ENCODE results near the gene C1QTNF9. TPM values are rescaled to one million over a fixed set of nuclear protein-coding genes. Genes with fewer than 3 reads are reported as not detected.

Gene C1QTNF9
- total RNA-seq, 4 donors from 2014 or later, result not detected

- Histone ChIP-seq H3K4me1 (no peaks in the 10 kb centered on the region), H3K4me3 (replicated peaks in 1 of 3) (no peak overlapping the region), H3K36me3 (peaks cover 56 to 59% of the 10 kb centered on the region in 2 donors), H3K27me3 (no peaks in the 10 kb centered on the region), H3K9me3 (no peaks in the 10 kb centered on the region), H3K27ac (no peak overlapping the region)
- intact Hi-C loops (cut with DNase I), result no loop called here
- TF ChIP-seq POLR2A (IDR thresholded peaks at IDR 0.05), result no peak
- TF ChIP-seq, protein P1, sequence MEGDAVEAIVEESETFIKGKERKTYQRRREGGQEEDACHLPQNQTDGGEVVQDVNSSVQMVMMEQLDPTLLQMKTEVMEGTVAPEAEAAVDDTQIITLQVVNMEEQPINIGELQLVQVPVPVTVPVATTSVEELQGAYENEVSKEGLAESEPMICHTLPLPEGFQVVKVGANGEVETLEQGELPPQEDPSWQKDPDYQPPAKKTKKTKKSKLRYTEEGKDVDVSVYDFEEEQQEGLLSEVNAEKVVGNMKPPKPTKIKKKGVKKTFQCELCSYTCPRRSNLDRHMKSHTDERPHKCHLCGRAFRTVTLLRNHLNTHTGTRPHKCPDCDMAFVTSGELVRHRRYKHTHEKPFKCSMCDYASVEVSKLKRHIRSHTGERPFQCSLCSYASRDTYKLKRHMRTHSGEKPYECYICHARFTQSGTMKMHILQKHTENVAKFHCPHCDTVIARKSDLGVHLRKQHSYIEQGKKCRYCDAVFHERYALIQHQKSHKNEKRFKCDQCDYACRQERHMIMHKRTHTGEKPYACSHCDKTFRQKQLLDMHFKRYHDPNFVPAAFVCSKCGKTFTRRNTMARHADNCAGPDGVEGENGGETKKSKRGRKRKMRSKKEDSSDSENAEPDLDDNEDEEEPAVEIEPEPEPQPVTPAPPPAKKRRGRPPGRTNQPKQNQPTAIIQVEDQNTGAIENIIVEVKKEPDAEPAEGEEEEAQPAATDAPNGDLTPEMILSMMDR (IDR thresholded peaks at IDR 0.05), result no peak
- WGBS, 2 donors, result 94 to 97% methylated on average over 8 of the region's 8 CpGs
- DNase-seq, result no peak
Measured at GRCh38 chr13:24287748-24288287, 21.6 kb upstream of the C1QTNF9 start.

DNA sequence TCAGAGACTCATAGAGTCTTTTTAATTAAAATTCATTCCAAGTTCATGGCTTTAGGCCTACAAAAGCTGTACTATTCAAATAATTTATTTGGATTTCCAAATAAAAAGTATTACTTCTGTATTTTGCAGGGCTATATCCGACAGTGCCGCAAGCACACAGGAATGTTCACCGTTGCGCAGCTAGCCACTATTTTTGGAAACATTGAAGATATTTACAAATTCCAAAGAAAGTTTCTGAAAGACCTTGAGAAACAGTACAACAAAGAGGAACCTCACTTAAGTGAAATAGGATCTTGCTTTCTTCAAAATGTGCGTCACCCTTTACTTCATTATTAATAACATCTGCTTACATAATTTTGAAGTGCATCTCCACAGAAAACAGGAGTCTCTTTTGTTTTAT is 20.5 kb upstream of the C1QTNF9 start:
- intact Hi-C loops (cut with DNase I), result no loop called here
- Histone ChIP-seq H3K4me3 (replicated peaks in 1 of 3) (no peak overlapping the region), H3K27ac (no peak overlapping the region), H3K36me3 (peaks cover 55 to 59% of the 10 kb centered on the region in 2 donors), H3K4me1 (no peaks in the 10 kb centered on the region), H3K9me3 (no peaks in the 10 kb centered on the region), H3K27me3 (no peaks in the 10 kb centered on the region)
- DNase-seq, result no peak
- TF ChIP-seq POLR2A (IDR thresholded peaks at IDR 0.05), result no peak
- TF ChIP-seq, protein P1 (IDR thresholded peaks at IDR 0.05), result no peak
- WGBS, 2 donors, result 93 to 94% methylated on average over 5 of the region's 5 CpGs

DNA sequence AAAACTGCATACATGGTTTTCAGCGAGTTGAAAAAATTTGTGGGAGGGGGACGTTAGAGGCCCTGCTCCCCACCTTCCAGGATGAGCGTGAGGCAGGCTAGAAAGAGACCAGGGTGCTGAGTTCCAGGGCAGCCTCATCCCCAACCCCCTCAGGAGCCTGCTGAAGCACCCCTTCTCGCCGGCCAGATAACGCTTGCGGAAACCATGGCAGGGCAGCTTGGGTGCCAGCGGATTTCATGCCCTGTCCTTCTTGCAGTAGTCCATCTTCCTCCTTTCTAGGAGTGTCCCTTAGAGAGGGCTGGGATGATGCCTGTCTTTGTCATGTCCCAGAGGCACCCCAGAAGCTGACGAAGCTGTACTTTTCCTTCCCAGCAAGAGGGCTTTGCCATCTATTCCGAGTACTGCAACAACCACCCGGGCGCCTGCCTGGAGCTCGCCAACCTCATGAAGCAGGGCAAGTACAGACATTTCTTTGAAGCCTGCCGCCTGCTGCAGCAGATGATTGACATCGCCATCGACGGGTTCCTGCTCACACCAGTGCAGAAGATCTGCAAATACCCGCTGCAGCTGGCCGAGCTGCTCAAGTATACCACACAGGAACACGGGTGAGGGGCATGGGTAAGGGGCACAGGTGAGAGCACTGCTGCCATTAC is 19.0 kb upstream of the C1QTNF9 start:
- TF ChIP-seq, protein P1 (IDR thresholded peaks at IDR 0.05), result no peak
- no peak for TF ChIP-seq POLR2A (IDR thresholded peaks at IDR 0.05)
- H3K9me3 ChIP-seq, result no peaks in the 10 kb centered on the region
- H3K36me3 ChIP-seq, result peaks cover 61 to 69% of the 10 kb centered on the region in 2 donors
- no peaks in the 10 kb centered on the region for H3K4me1 ChIP-seq
- intact Hi-C loops (cut with DNase I), result no loop called here
- no peak overlapping the region for H3K4me3 ChIP-seq (replicated peaks in 1 of 3)
- no peak for DNase-seq
- H3K27me3 ChIP-seq, result no peaks in the 10 kb centered on the region
- H3K27ac ChIP-seq, result no peak overlapping the region
- 94 to 95% methylated on average over 20 of the region's 20 CpGs for WGBS, 2 donors

DNA sequence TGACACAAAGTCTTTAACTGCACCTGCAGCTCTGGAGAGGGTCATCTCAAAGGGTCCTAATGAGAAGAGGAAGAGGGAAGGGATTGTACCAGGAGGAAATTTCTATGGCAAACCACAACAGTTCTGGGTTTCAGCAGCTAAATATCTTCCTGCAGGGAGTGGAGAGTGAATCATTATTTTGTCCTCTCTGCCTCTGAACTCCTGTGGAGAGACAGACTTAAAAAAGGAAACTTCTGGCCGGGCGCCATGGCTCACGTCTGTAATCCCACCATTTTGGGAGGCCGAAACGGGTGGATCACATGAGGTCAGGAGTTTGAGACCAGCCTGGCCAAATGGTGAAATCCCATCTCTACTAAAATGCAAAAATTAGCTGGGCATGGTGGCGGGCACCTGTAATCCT is 16.9 kb upstream of the C1QTNF9 start:
- WGBS, 2 donors, result 95 to 97% methylated on average over 6 of the region's 6 CpGs
- DNase-seq, result no peak
- H3K36me3 ChIP-seq, result peaks cover 54 to 64% of the 10 kb centered on the region in 2 donors

GRCh38 chr13:24293746-24294145 is 15.6 kb upstream of the C1QTNF9 start:
- DNase-seq, result no peak
- Histone ChIP-seq H3K4me3 (replicated peaks in 1 of 3) (no peak overlapping the region), H3K36me3 (peaks cover 54 to 65% of the 10 kb centered on the region in 2 donors), H3K27me3 (no peaks in the 10 kb centered on the region), H3K27ac (no peak overlapping the region), H3K4me1 (no peaks in the 10 kb centered on the region), H3K9me3 (no peaks in the 10 kb centered on the region)
- intact Hi-C loops (cut with DNase I), result no loop called here
- TF ChIP-seq, protein P1 (IDR thresholded peaks at IDR 0.05), result no peak
- TF ChIP-seq POLR2A (IDR thresholded peaks at IDR 0.05), result no peak
- 93 to 94% methylated on average over 10 of the region's 10 CpGs for WGBS, 2 donors

More for the DNA sequence above, 16.9 kb upstream of the C1QTNF9 start:
- no peaks in the 10 kb centered on the region for H3K4me1 ChIP-seq
- no peaks in the 10 kb centered on the region for H3K27me3 ChIP-seq
- no peak overlapping the region for H3K4me3 ChIP-seq (replicated peaks in 1 of 3)
- intact Hi-C loops (cut with DNase I), result no loop called here
- no peak overlapping the region for H3K27ac ChIP-seq
- no peaks in the 10 kb centered on the region for H3K9me3 ChIP-seq
- TF ChIP-seq, protein P1 (IDR thresholded peaks at IDR 0.05), result no peak
- TF ChIP-seq POLR2A (IDR thresholded peaks at IDR 0.05), result no peak
